DLD1 (cell line): ENCODE results near the gene CAT.

Source experiments
- in situ Hi-C: cut with HindIII; loops from 2 replicates; pipeline ENCODE4 v1.10.0; 2017; ENCODE audit warnings: low sequenced_read_pairs

The CAT gene

GRCh38 chr11:34521265-34521664, 82.5 kb downstream of the CAT start:
- in situ Hi-C loops, result no loop called here
